NCI-H1105 (cell line): Measurements from ENCODE around the gene GRWD1.

ENCODE experiments used
- DNase-seq: peaks from one replicate; lab custom pipeline; 2025; lab: John Stamatoyannopoulos, UW

GRWD1 gene

GRCh38 chr19:48497728-48498594 lies 52.2 kb downstream of the GRWD1 start:
- no peak for DNase-seq

GRCh38 chr19:48498595-48499311 lies 53.0 kb downstream of the GRWD1 start:
- no peak for DNase-seq

GRCh38 chr19:48499316-48500090 lies 53.7 kb downstream of the GRWD1 start:
- DNase-seq, result no peak

GRCh38 chr19:48500830-48501493 lies 55.2 kb downstream of the GRWD1 start:
- DNase-seq, result no peak

GRCh38 chr19:48501494-48502349 lies 55.9 kb downstream of the GRWD1 start:
- DNase-seq, result peak; percentile 97

- DNase-seq, result no peak
Observed at GRCh38 chr19:48502350-48503018, 56.7 kb downstream of the GRWD1 start.

GRCh38 chr19:48506138-48506733 lies 60.5 kb downstream of the GRWD1 start:
- no peak for DNase-seq
